Activated T-helper 17 cell treated with anti-CD3 and anti-CD28 coated beads, Interleukin-2, amount 50 U/mL, for 72 hours (primary cell): ENCODE measurements around the gene GSTM1. TPM values are rescaled to one million over a fixed set of nuclear protein-coding genes. Genes with fewer than 3 reads are reported as not detected.

Source experiments
- ATAC-seq: fragments of 150-1000 bp; cut with Tn5 transposase; replicated peaks from 2 replicates; pipeline ENCODE4 v1.10.0; 2021; ENCODE audit warnings: mild to moderate bottlenecking, moderate library complexity
- H3K27ac Mint-ChIP-seq: one replicate; pipeline ENCODE4 v1.8.0; 2022; ENCODE audit warnings: mixed read lengths
- H3K27me3 Mint-ChIP-seq: one replicate; pipeline ENCODE4 v1.8.0; 2022; ENCODE audit warnings: mixed read lengths
- H3K36me3 Mint-ChIP-seq: one replicate; pipeline ENCODE4 v1.8.0; 2022; ENCODE audit warnings: low read depth, mild to moderate bottlenecking, mixed read lengths
- H3K4me1 Mint-ChIP-seq: one replicate; pipeline ENCODE4 v1.8.0; 2022; ENCODE audit warnings: mixed read lengths
- H3K4me3 Mint-ChIP-seq: one replicate; pipeline ENCODE4 v1.8.0; 2022; ENCODE audit warnings: mild to moderate bottlenecking, mixed read lengths
- H3K9me3 Mint-ChIP-seq: one replicate; pipeline ENCODE4 v1.8.0; 2022; ENCODE audit warnings: mixed read lengths
- total RNA-seq, 2 donors: library from RNA; stranded (reverse); gene quantifications; one replicate each; pipeline ENCODE4 v1.2.3, GENCODE V29; 2022

GSTM1 gene
- total RNA-seq, 2 donors from 2014 or later = 86.5 TPM; not detected in 1

GRCh38 chr1:109721971-109722370 is 34.4 kb downstream of the GSTM1 start:
- no peak overlapping the region for H3K4me3 Mint-ChIP-seq
- no peak for ATAC-seq
- no peaks in the 10 kb centered on the region for H3K4me1 Mint-ChIP-seq
- H3K9me3 Mint-ChIP-seq = no peaks in the 10 kb centered on the region
- H3K27ac Mint-ChIP-seq = no peak overlapping the region
- no peaks in the 10 kb centered on the region for H3K36me3 Mint-ChIP-seq
- H3K27me3 Mint-ChIP-seq = peaks cover 10% of the 10 kb centered on the region

- H3K27ac Mint-ChIP-seq = no peak overlapping the region
- H3K27me3 Mint-ChIP-seq = peaks cover 9% of the 10 kb centered on the region
Observed at GRCh38 chr1:109722908-109723691, 35.5 kb downstream of the GSTM1 start.

GRCh38 chr1:109724933-109725332 is 37.3 kb downstream of the GSTM1 start:
- H3K27ac Mint-ChIP-seq = no peak overlapping the region
- H3K36me3 Mint-ChIP-seq = no peaks in the 10 kb centered on the region
- peaks cover 12% of the 10 kb centered on the region for H3K27me3 Mint-ChIP-seq
- no peaks in the 10 kb centered on the region for H3K4me1 Mint-ChIP-seq
- ATAC-seq = no peak
- no peaks in the 10 kb centered on the region for H3K9me3 Mint-ChIP-seq
- H3K4me3 Mint-ChIP-seq = no peak overlapping the region

More at GRCh38 chr1:109722908-109723691, 35.5 kb downstream of the GSTM1 start:
- Mint-ChIP-seq H3K4me3 (no peak overlapping the region), H3K9me3 (no peaks in the 10 kb centered on the region), H3K4me1 (no peaks in the 10 kb centered on the region), H3K36me3 (no peaks in the 10 kb centered on the region)
- no peak for ATAC-seq

GRCh38 chr1:109725510-109725909 is 37.9 kb downstream of the GSTM1 start:
- no peak overlapping the region for H3K4me3 Mint-ChIP-seq

GRCh38 chr1:109726007-109726406 is 38.4 kb downstream of the GSTM1 start:
- Mint-ChIP-seq H3K9me3 (no peaks in the 10 kb centered on the region), H3K27me3 (peaks cover 12% of the 10 kb centered on the region), H3K4me3 (no peak overlapping the region), H3K36me3 (no peaks in the 10 kb centered on the region), H3K4me1 (no peaks in the 10 kb centered on the region), H3K27ac (no peak overlapping the region)
- no peak for ATAC-seq

More at GRCh38 chr1:109725510-109725909, 37.9 kb downstream of the GSTM1 start:
- no peak for ATAC-seq
- no peaks in the 10 kb centered on the region for H3K9me3 Mint-ChIP-seq
- H3K27ac Mint-ChIP-seq = no peak overlapping the region
- H3K27me3 Mint-ChIP-seq = peaks cover 12% of the 10 kb centered on the region
- H3K36me3 Mint-ChIP-seq = no peaks in the 10 kb centered on the region
- H3K4me1 Mint-ChIP-seq = no peaks in the 10 kb centered on the region

GRCh38 chr1:109726728-109727373 is 39.2 kb downstream of the GSTM1 start:
- no peaks in the 10 kb centered on the region for H3K36me3 Mint-ChIP-seq
- H3K27me3 Mint-ChIP-seq = peaks cover 12% of the 10 kb centered on the region
- H3K27ac Mint-ChIP-seq = no peak overlapping the region
- ATAC-seq = no peak
- no peak overlapping the region for H3K4me3 Mint-ChIP-seq
- H3K9me3 Mint-ChIP-seq = no peaks in the 10 kb centered on the region
- no peaks in the 10 kb centered on the region for H3K4me1 Mint-ChIP-seq

GRCh38 chr1:109728870-109729269 is 41.3 kb downstream of the GSTM1 start:
- no peaks in the 10 kb centered on the region for H3K36me3 Mint-ChIP-seq
- no peak for ATAC-seq
- no peaks in the 10 kb centered on the region for H3K4me1 Mint-ChIP-seq
- no peak overlapping the region for H3K4me3 Mint-ChIP-seq
- H3K27me3 Mint-ChIP-seq = peaks cover 12% of the 10 kb centered on the region
- H3K9me3 Mint-ChIP-seq = no peaks in the 10 kb centered on the region
- H3K27ac Mint-ChIP-seq = no peak overlapping the region

GRCh38 chr1:109730666-109731065 is 43.0 kb downstream of the GSTM1 start:
- Mint-ChIP-seq H3K4me3 (no peak overlapping the region), H3K36me3 (no peaks in the 10 kb centered on the region), H3K27ac (no peak overlapping the region), H3K4me1 (no peaks in the 10 kb centered on the region), H3K9me3 (no peaks in the 10 kb centered on the region), H3K27me3 (peaks cover 12% of the 10 kb centered on the region)
- no peak for ATAC-seq

- no peak overlapping the region for H3K27ac Mint-ChIP-seq
- no peaks in the 10 kb centered on the region for H3K9me3 Mint-ChIP-seq
- no peak for ATAC-seq
- H3K4me3 Mint-ChIP-seq = no peak overlapping the region
- H3K27me3 Mint-ChIP-seq = peaks cover 7% of the 10 kb centered on the region
- no peaks in the 10 kb centered on the region for H3K4me1 Mint-ChIP-seq
- peaks cover 12% of the 10 kb centered on the region for H3K36me3 Mint-ChIP-seq
Observed at GRCh38 chr1:109732390-109732881, 44.8 kb downstream of the GSTM1 start.

GRCh38 chr1:109733236-109733870 is 45.7 kb downstream of the GSTM1 start:
- peaks cover 7% of the 10 kb centered on the region for H3K27me3 Mint-ChIP-seq
- no peak for ATAC-seq
- no peaks in the 10 kb centered on the region for H3K9me3 Mint-ChIP-seq

GRCh38 chr1:109739738-109740614 is 52.4 kb downstream of the GSTM1 start:
- ATAC-seq = peak; percentile 98
- H3K27me3 Mint-ChIP-seq = no peaks in the 10 kb centered on the region
- peaks cover 16% of the 10 kb centered on the region for H3K36me3 Mint-ChIP-seq
- peak overlapping the region; percentile 42 for H3K27ac Mint-ChIP-seq
- H3K4me3 Mint-ChIP-seq = peak overlapping the region; percentile 74
- H3K9me3 Mint-ChIP-seq = no peaks in the 10 kb centered on the region
- peaks cover 8% of the 10 kb centered on the region for H3K4me1 Mint-ChIP-seq

More at GRCh38 chr1:109733236-109733870, 45.7 kb downstream of the GSTM1 start:
- Mint-ChIP-seq H3K4me1 (no peaks in the 10 kb centered on the region), H3K4me3 (no peak overlapping the region), H3K27ac (no peak overlapping the region), H3K36me3 (peaks cover 16% of the 10 kb centered on the region)

GRCh38 chr1:109740615-109741373 is 53.2 kb downstream of the GSTM1 start, which contains the start of gene GSTM3:
Gene GSTM3, minus strand, starts transcription at chr1:109741038. Its CDS starts 751 bp downstream, at chr1:109740287.
- peak; percentile 1 for ATAC-seq
- no peaks in the 10 kb centered on the region for H3K27me3 Mint-ChIP-seq
- H3K4me1 Mint-ChIP-seq = peaks cover 8% of the 10 kb centered on the region
- H3K36me3 Mint-ChIP-seq = peaks cover 16% of the 10 kb centered on the region
- H3K4me3 Mint-ChIP-seq = peak within 1 kb of the TSS; percentile 74
- H3K9me3 Mint-ChIP-seq = no peaks in the 10 kb centered on the region
- peak within 1 kb of the TSS; percentile 42 for H3K27ac Mint-ChIP-seq
